K562 (cell line): ENCODE results near the gene MLANA. TPM values are rescaled to one million over a fixed set of nuclear protein-coding genes. Genes with fewer than 3 reads are reported as not detected.

ENCODE experiments used
- ATAC-seq: fragments of 200-7000 bp; cut with Tn5 transposase; 3 replicates; pipeline ENCODE4 v1.9.1; 2020; ENCODE audit warnings: moderate library complexity
- BruUV-seq: library from RNA; stranded (reverse); fragments of 400-500 nt; replicated peaks from 2 replicates; lab custom pipeline; 2021; lab: Mats Ljungman, UMichigan
- CTCF ChIA-PET: fragments of 300-600 bp; formaldehyde crosslinking; extraction: SDS; loops from one replicate; lab custom pipeline; 2021; ENCODE audit warnings: low intra/inter-chr PET ratio; lab: Yijun Ruan, JAX
- POLR2A ChIA-PET: fragments of 300-600, 350-650 bp; sonication (Branson Sonifier 250); formaldehyde crosslinking; extraction: SDS; loops from one replicate; lab custom pipeline; 2021; ENCODE audit warnings: antibody characterized with exemption, inconsistent platforms; lab: Yijun Ruan, JAX
- DNase-seq, 4 experiments: peaks; one replicate each; pipeline versions ENCODE4 v3.0.0 to v3.0.0-alpha.2; 2011 to 2018; ENCODE audit warnings: low spot score in 3 of 4, mixed read lengths in 3 of 4; ENCODE audit errors: extremely low read depth in 1 of 4
- FAIRE-seq: peaks from 2 replicates; lab custom pipeline; 2011; peaks lifted over from hg19 to GRCh38; lab: Jason Lieb, UNC
- H2AFZ ChIP-seq: 2 replicates; pipeline ENCODE4 v1.6.0; 2011; ENCODE audit warnings: low read depth, low read length, control low read depth, inconsistent platforms
- H3K27ac ChIP-seq: fragments of 200-600 bp; 3 replicates; pipeline ENCODE4 v1.8.0; 2011; ENCODE audit warnings: low read depth, mild to moderate bottlenecking, control low read depth, inconsistent platforms, low read length, moderate library complexity, mixed read lengths; ENCODE audit errors: extremely low read depth
- H3K27me3 ChIP-seq, 2 experiments: fragments of 300-600 bp in 1 of 2; 2 replicates in 1 of 2; 3 replicates in 1 of 2; pipeline versions ENCODE4 v1.6.0 to v1.8.0; 2011; ENCODE audit warnings: inconsistent platforms in 2 of 2, low read length in 2 of 2, mild to moderate bottlenecking in 1 of 2, mixed read lengths in 1 of 2, moderate library complexity in 1 of 2; ENCODE audit not compliant: control insufficient read depth in 2 of 2, insufficient read depth in 2 of 2
- H3K36me3 ChIP-seq: fragments of 300-600 bp; 3 replicates; pipeline ENCODE4 v1.8.0; 2011; ENCODE audit warnings: mild to moderate bottlenecking, low read length, inconsistent platforms; ENCODE audit not compliant: control insufficient read depth, insufficient read depth
- H3K4me1 ChIP-seq, 2 experiments: fragments of 200-600 bp in 1 of 2; replicated peaks in 1 of 2; 2 replicates in 1 of 2; 3 replicates in 1 of 2; pipeline versions ENCODE4 v1.5.1 to v1.8.0; 2011; ENCODE audit warnings: inconsistent platforms in 2 of 2, low read length in 2 of 2, mild to moderate bottlenecking in 1 of 2, mixed read lengths in 1 of 2, moderate library complexity in 1 of 2; ENCODE audit not compliant: control insufficient read depth in 2 of 2, insufficient read depth in 2 of 2
- H3K4me2 ChIP-seq: 2 replicates; pipeline ENCODE4 v1.6.1; 2011; ENCODE audit warnings: low read length, control low read depth, inconsistent platforms, mixed read lengths; ENCODE audit not compliant: insufficient read depth
- H3K4me3 ChIP-seq: fragments of 200-600 bp; sonication (generic), shearing (Covaris generic); 2 replicates; pipeline ENCODE4 v1.5.1; 2016; ENCODE audit warnings: control low read depth, inconsistent platforms
- H3K79me2 ChIP-seq: fragments of 200-600 bp; 3 replicates; pipeline ENCODE4 v1.8.0; 2011; ENCODE audit warnings: low read length, inconsistent platforms; ENCODE audit not compliant: control insufficient read depth, insufficient read depth
- H3K9ac ChIP-seq, 2 experiments: 2 replicates each; pipeline versions ENCODE4 v1.6.0 to v1.6.1; 2011; ENCODE audit warnings: low read depth in 2 of 2, low read length in 2 of 2, control low read depth in 1 of 2, inconsistent platforms in 1 of 2, mild to moderate bottlenecking in 1 of 2, mixed read lengths in 1 of 2; ENCODE audit not compliant: insufficient read depth in 1 of 2
- H3K9me1 ChIP-seq: one replicate; pipeline ENCODE4 v1.6.0; 2011; ENCODE audit warnings: inconsistent platforms, mild to moderate bottlenecking, low read length, moderate library complexity; ENCODE audit not compliant: control insufficient read depth, insufficient read depth
- H3K9me3 ChIP-seq: replicated peaks from 2 replicates; pipeline ENCODE4 v1.5.1; 2011; ENCODE audit warnings: low read depth, low read length, inconsistent platforms; ENCODE audit not compliant: control insufficient read depth, insufficient read depth
- H4K20me1 ChIP-seq: replicated peaks from 2 replicates; pipeline ENCODE4 v1.6.1; 2011; ENCODE audit warnings: low read length, inconsistent platforms, mixed read lengths; ENCODE audit not compliant: control insufficient read depth, insufficient read depth
- C11orf30 ChIP-seq: fragments of 450-650 bp; IDR thresholded peaks from 2 replicates; pipeline ENCODE4 v1.6.1; 2016; ENCODE audit warnings: low read depth, mild to moderate bottlenecking
- CBX1 ChIP-seq: sonication (generic); IDR thresholded peaks from 2 replicates; pipeline ENCODE4 v1.6.1; 2016; ENCODE audit warnings: antibody characterized with exemption, low read depth, mild to moderate bottlenecking
- ETV1 ChIP-seq: fragments of 450-650 bp; conservative IDR thresholded peaks from 2 replicates; pipeline ENCODE4 v1.6.1; 2016; ENCODE audit warnings: missing genetic modification characterization, control low read depth, low read depth, missing compliant biosample characterization
- HDGF ChIP-seq: fragments of 450-650 bp; IDR thresholded peaks from 2 replicates; pipeline ENCODE4 v1.6.1; 2016
- NEUROD1 ChIP-seq: fragments of 150-350 bp; IDR thresholded peaks from 2 replicates; pipeline ENCODE4 v1.6.1; 2014; ENCODE audit warnings: borderline replicate concordance, low read length, low read depth; ENCODE audit not compliant: partially characterized antibody
- NR2C2 ChIP-seq, 2 experiments: fragments of 200-800 bp in 1 of 2; sonication (Bioruptor generic) in 1 of 2; sonication (generic) in 1 of 2; formaldehyde crosslinking in 1 of 2; IDR thresholded peaks; 2 replicates each; pipeline versions ENCODE4 v1.6.1 to v1.8.0; 2016 to 2022; ENCODE audit warnings: mild to moderate bottlenecking in 1 of 2, missing compliant biosample characterization in 1 of 2, missing genetic modification characterization in 1 of 2, missing genetic modification reagents in 1 of 2
- POLR2AphosphoS5 ChIP-seq: IDR thresholded peaks from 2 replicates; pipeline ENCODE4 v1.6.1; 2011; ENCODE audit warnings: mild to moderate bottlenecking, low read depth, low read length, moderate library complexity; ENCODE audit not compliant: control insufficient read depth, insufficient read depth
- PRPF4 ChIP-seq: fragments of 200-400 bp; formaldehyde crosslinking; IDR thresholded peaks from one replicate; pipeline ENCODE4 v1.6.1; 2017; ENCODE audit warnings: low read length, low read depth, mild to moderate bottlenecking; ENCODE audit not compliant: insufficient read depth, poor library complexity, severe bottlenecking
- SP1 ChIP-seq: sonication (generic); formaldehyde crosslinking; IDR thresholded peaks from 2 replicates; pipeline ENCODE4 v1.8.1; 2022; ENCODE audit warnings: mild to moderate bottlenecking, missing genetic modification reagents
- TAF9B ChIP-seq: fragments of 450-650 bp; IDR thresholded peaks from 2 replicates; pipeline ENCODE4 v1.6.1; 2018; ENCODE audit warnings: mild to moderate bottlenecking; ENCODE audit not compliant: partially characterized antibody
- ZNF134 ChIP-seq: fragments of 250-450 bp; sonication (Bioruptor Pico); conservative IDR thresholded peaks from 2 replicates; pipeline ENCODE4 v1.4.0; 2020
- ZNF316 ChIP-seq: fragments of 450-650 bp; IDR thresholded peaks from 2 replicates; pipeline ENCODE4 v1.6.1; 2016
- ZNF57 ChIP-seq: fragments of 450-650 bp; formaldehyde crosslinking; IDR thresholded peaks from 2 replicates; pipeline ENCODE4 v1.4.0; 2020; ENCODE audit warnings: mild to moderate bottlenecking, moderate library complexity
- ZNF583 ChIP-seq: fragments of 250-450 bp; sonication (Bioruptor Pico); IDR thresholded peaks from 2 replicates; pipeline ENCODE4 v1.4.0; 2020
- WGBS: fragments of 100-300 bp; shearing (Covaris generic); methylation state at CpG from one replicate; pipeline ENCODE4 v1.1.6; 2016; ENCODE audit warnings: low coverage, mixed read lengths; ENCODE audit not compliant: insufficient coverage; ENCODE audit errors: missing lambda C conversion rate; 5-methylcytosine and 5-hydroxymethylcytosine counted together
- in situ Hi-C: fragments of 300-500 bp; cut with MboI; formaldehyde crosslinking; loops from 4 replicates; pipeline ENCODE4 v1.15.0; 2018; ENCODE audit warnings: inconsistent platforms, mixed read lengths
- intact Hi-C: fragments of 100-400 bp; cut with micrococcal nuclease; formaldehyde crosslinking; loops from 2 replicates; pipeline ENCODE4 v1.14.2; 2022
- polyA plus RNA-seq, 8 experiments: library from polyadenylated mRNA; depleted of rRNA in 4 of 8; stranded (reverse) in 5 of 8; unstranded in 3 of 8; fragments of >200 nt; fragmentation: Nextera tagmentation in 2 of 8; fragmentation: Illumina TruSeq in 1 of 8; extraction: Ambion mirVana in 2 of 8; extraction: Trizol in 1 of 8; gene quantifications; 2 replicates each; pipeline versions ENCODE4 v1.2.1 to v1.2.3, GENCODE V29; 2011 to 2014; ENCODE audit warnings: inconsistent platforms in 1 of 8, missing spikeins in 1 of 8
- total RNA-seq, 7 experiments: library from RNA; depleted of rRNA in 6 of 7; stranded (reverse); fragments of >200 nt in 6 of 7; fragmentation: Illumina TruSeq in 2 of 7; extraction: Trizol in 2 of 7; gene quantifications; 2 replicates each; pipeline versions ENCODE4 v1.2.1 to v1.2.3, GENCODE V29; 2011 to 2021; ENCODE audit warnings: low replicate concordance in 1 of 7
- TF ChIP-seq, protein P1 (sequence below): fragments of 450-650 bp; conservative IDR thresholded peaks from 2 replicates; pipeline ENCODE4 v1.6.1; 2016; ENCODE audit warnings: missing genetic modification characterization, low read depth, mild to moderate bottlenecking, missing compliant biosample characterization, moderate library complexity

MLANA gene
- total and polyA plus RNA-seq, 9 of the 15 experiments (the other 6 are each of a cell fraction or from before 2014, with no cell fraction given): not detected

DNA sequence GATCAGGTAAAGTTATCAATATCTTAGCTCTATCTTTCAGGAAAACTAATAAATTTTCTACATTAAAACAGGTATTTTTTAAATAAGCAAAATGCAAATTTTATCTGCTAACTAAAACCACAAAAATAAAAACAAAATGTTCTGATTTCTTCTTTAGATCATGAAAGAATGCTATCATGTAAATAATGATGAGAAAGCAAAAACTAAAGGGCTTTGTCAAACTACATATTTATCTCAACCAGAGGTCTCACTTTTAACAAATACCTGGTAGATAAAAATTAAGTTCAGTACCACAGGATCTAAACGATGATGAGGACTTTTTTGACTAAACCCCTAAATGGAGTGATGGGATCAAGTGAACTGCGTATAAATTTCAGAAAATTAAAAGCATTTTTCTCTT is 50.5 kb downstream of the MLANA start:
- Histone ChIP-seq H3K4me1 (no peaks in the 10 kb centered on the region), H3K27me3 (no peaks in the 10 kb centered on the region), H3K9me1 (no peaks in the 10 kb centered on the region), H3K79me2 (no peaks in the 10 kb centered on the region), H3K9ac (no peak overlapping the region), H3K27ac (no peak overlapping the region), H2AFZ (no peak overlapping the region), H4K20me1 (no peaks in the 10 kb centered on the region), H3K9me3 (no peaks in the 10 kb centered on the region), H3K4me2 (no peak overlapping the region), H3K36me3 (no peaks in the 10 kb centered on the region), H3K4me3 (no peak overlapping the region)
- no TSS peak for BruUV-seq
- ATAC-seq: no peak
- in situ Hi-C loops (no loop called here), intact Hi-C loops (no loop called here)
- CTCF ChIA-PET: no interaction called here
- POLR2A ChIA-PET: no interaction called here
- TF ChIP-seq C11orf30 (peak; percentile 28; the same call in 1 of the 2 replicates), POLR2AphosphoS5 (no peak), ZNF316 (peak; percentile 71)
- no peak for FAIRE-seq
- DNase-seq: no peak
- WGBS: 63% methylated on average over 2 of the region's 2 CpGs

DNA sequence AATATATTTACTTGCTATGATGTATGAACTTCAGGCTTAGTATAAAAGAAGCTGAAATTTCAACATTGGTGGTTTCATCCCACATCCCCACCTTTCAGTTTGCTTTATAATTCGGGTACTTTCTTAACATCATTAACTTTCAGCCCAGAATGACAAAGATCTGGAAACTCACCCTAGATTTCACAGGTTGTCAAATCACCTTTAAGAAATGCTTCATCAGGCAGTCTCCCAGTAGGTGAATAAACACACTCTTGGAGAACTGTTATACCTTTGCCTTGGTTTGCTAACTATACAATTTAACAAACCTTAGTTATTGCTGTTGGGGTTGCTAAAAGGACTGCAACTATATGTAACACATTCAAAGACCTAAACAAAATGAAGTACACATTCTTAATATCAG is 54.4 kb downstream of the MLANA start:
- H3K9me3 ChIP-seq: no peaks in the 10 kb centered on the region
- no peak overlapping the region for H2AFZ ChIP-seq
- H3K79me2 ChIP-seq: no peaks in the 10 kb centered on the region
- ChIA-PET POLR2A (no interaction called here), CTCF (no interaction called here)
- H3K4me2 ChIP-seq: no peak overlapping the region
- no peak overlapping the region for H3K9ac ChIP-seq
- in situ Hi-C loops (no loop called here), intact Hi-C loops (no loop called here)
- DNase-seq (no peak), ATAC-seq (no peak), FAIRE-seq (no peak)
- no peaks in the 10 kb centered on the region for H3K9me1 ChIP-seq
- H3K36me3 ChIP-seq: no peaks in the 10 kb centered on the region
- H3K4me3 ChIP-seq: no peak overlapping the region
- BruUV-seq: no TSS peak
- H3K4me1 ChIP-seq: peaks cover 0 to 5% of the 10 kb centered on the region in 2 experiments; a peak in 2 of 5 replicates
- no peak overlapping the region for H3K27ac ChIP-seq
- no peaks in the 10 kb centered on the region for H4K20me1 ChIP-seq
- 85% methylated on average over 1 of the region's 1 CpG for WGBS
- no peaks in the 10 kb centered on the region for H3K27me3 ChIP-seq
- TF ChIP-seq CBX1 (no peak), ZNF583 (CRISPR knock-in tag) (no peak), HDGF (no peak), ZNF57 (no peak), ETV1 (tag) (no peak), TAF9B (no peak), ZNF134 (no peak), SP1 (CRISPR knock-in tag) (no peak), NEUROD1 (no peak), PRPF4 (no peak), NR2C2 (CRISPR knock-in tag; IDR thresholded peaks at IDR 0.05) (no peak), NR2C2 (tag; IDR thresholded peaks at IDR 0.05) (no peak)
- TF ChIP-seq, protein P1, sequence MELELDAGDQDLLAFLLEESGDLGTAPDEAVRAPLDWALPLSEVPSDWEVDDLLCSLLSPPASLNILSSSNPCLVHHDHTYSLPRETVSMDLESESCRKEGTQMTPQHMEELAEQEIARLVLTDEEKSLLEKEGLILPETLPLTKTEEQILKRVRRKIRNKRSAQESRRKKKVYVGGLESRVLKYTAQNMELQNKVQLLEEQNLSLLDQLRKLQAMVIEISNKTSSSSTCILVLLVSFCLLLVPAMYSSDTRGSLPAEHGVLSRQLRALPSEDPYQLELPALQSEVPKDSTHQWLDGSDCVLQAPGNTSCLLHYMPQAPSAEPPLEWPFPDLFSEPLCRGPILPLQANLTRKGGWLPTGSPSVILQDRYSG: no peak
